HEK293T (cell line): ENCODE results near the gene TGFB1.

Experiments used
- CTCF ChIA-PET: fragments of 350-600 bp; formaldehyde crosslinking; extraction: SDS; loops from one replicate; lab custom pipeline; 2021; ENCODE audit warnings: antibody characterized with exemption, inconsistent platforms; lab: Yijun Ruan, JAX
- POLR2A ChIA-PET: fragments of 350-600 bp; formaldehyde crosslinking; extraction: SDS; loops from one replicate; lab custom pipeline; 2020; ENCODE audit warnings: antibody characterized with exemption, inconsistent platforms; lab: Yijun Ruan, JAX
- DNase-seq: peaks from one replicate; pipeline ENCODE4 v3.0.0; 2012; ENCODE audit warnings: mixed read lengths; ENCODE audit errors: extremely low spot score
- ARNT ChIP-seq: fragments of 450-650 bp; IDR thresholded peaks from 2 replicates; pipeline ENCODE4 v1.6.1; 2017; ENCODE audit warnings: mild to moderate bottlenecking
- BHLHE40 ChIP-seq: fragments of 450-650 bp; IDR thresholded peaks from 2 replicates; pipeline ENCODE4 v1.6.1; 2016; ENCODE audit warnings: mild to moderate bottlenecking, moderate library complexity, borderline replicate concordance
- CTBP1 ChIP-seq: fragments of 450-650 bp; IDR thresholded peaks from 2 replicates; pipeline ENCODE4 v1.6.1; 2016; ENCODE audit warnings: borderline replicate concordance
- ELF4 ChIP-seq: fragments of 450-650 bp; IDR thresholded peaks from 2 replicates; pipeline ENCODE4 v1.6.1; 2017; ENCODE audit warnings: antibody characterized with exemption
- FOXA1 ChIP-seq: fragments of 450-650 bp; IDR thresholded peaks from 2 replicates; pipeline ENCODE4 v1.6.1; 2016; ENCODE audit warnings: mild to moderate bottlenecking
- FOXK2 ChIP-seq: fragments of 450-650 bp; IDR thresholded peaks from 2 replicates; pipeline ENCODE4 v1.6.1; 2016; ENCODE audit warnings: mild to moderate bottlenecking
- FOXM1 ChIP-seq: fragments of 450-650 bp; IDR thresholded peaks from 2 replicates; pipeline ENCODE4 v1.6.1; 2017; ENCODE audit warnings: mild to moderate bottlenecking, borderline replicate concordance
- HDGF ChIP-seq: fragments of 450-650 bp; IDR thresholded peaks from 2 replicates; pipeline ENCODE4 v1.6.1; 2017; ENCODE audit warnings: antibody characterized with exemption, borderline replicate concordance
- L3MBTL2 ChIP-seq: fragments of 450-650 bp; conservative IDR thresholded peaks from 2 replicates; pipeline ENCODE4 v1.6.1; 2016; ENCODE audit warnings: mild to moderate bottlenecking
- LEF1 ChIP-seq: fragments of 450-650 bp; IDR thresholded peaks from 2 replicates; pipeline ENCODE4 v1.6.1; 2017; ENCODE audit warnings: mild to moderate bottlenecking, borderline replicate concordance
- NFRKB ChIP-seq: fragments of 450-650 bp; IDR thresholded peaks from 2 replicates; pipeline ENCODE4 v1.6.1; 2016; ENCODE audit warnings: mild to moderate bottlenecking, moderate library complexity
- SP1 ChIP-seq: fragments of 450-650 bp; IDR thresholded peaks from 2 replicates; pipeline ENCODE4 v1.6.1; 2017
- SUZ12 ChIP-seq: fragments of 450-650 bp; IDR thresholded peaks from 2 replicates; pipeline ENCODE4 v1.6.1; 2016; ENCODE audit warnings: mild to moderate bottlenecking
- TARDBP ChIP-seq: fragments of 450-650 bp; IDR thresholded peaks from 2 replicates; pipeline ENCODE4 v1.6.1; 2016
- ZNF384 ChIP-seq: fragments of 450-650 bp; IDR thresholded peaks from 2 replicates; pipeline ENCODE4 v1.6.1; 2016
- TF ChIP-seq, protein P1 (sequence below): fragments of 450-650 bp; IDR thresholded peaks from 2 replicates; pipeline ENCODE4 v1.6.1; 2016

The TGFB1 gene

DNA sequence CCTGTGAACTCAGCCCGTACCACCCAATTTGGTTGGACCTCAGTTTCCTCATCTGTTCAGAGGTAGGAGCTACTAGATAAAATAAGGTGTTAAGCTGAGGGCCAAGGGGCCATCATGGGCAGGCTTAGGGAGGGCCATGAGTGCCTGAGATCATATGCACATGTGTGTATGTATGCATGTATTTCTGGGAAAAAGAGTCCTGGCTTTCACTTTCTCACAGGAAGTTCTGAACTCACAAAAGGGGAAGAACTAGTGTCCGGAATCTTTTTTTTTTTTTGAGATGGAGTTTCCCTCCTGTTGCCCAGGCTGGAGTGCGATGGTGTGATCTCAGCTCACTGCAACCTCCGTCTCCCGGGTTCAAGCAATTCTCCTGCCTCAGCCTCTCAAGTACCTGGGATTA lies 18.9 kb downstream of the TGFB1 start:
- POLR2A ChIA-PET, result interaction anchor here (2.1 kb wide), 1 partner anchor 18 kb away, joined by 5 read pairs; no protein-coding TSS in a partner anchor
- DNase-seq, result no peak
- CTCF ChIA-PET, result no interaction called here
- TF ChIP-seq ZNF384 (no peak), CTBP1 (no peak), HDGF (no peak), NFRKB (no peak), TARDBP (no peak), FOXA1 (no peak), BHLHE40 (no peak), ARNT (no peak), ELF4 (no peak), FOXK2 (no peak), SP1 (no peak), FOXM1 (no peak), LEF1 (no peak), SUZ12 (no peak)
- TF ChIP-seq, protein P1, sequence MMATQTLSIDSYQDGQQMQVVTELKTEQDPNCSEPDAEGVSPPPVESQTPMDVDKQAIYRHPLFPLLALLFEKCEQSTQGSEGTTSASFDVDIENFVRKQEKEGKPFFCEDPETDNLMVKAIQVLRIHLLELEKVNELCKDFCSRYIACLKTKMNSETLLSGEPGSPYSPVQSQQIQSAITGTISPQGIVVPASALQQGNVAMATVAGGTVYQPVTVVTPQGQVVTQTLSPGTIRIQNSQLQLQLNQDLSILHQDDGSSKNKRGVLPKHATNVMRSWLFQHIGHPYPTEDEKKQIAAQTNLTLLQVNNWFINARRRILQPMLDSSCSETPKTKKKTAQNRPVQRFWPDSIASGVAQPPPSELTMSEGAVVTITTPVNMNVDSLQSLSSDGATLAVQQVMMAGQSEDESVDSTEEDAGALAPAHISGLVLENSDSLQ, result no peak

DNA sequence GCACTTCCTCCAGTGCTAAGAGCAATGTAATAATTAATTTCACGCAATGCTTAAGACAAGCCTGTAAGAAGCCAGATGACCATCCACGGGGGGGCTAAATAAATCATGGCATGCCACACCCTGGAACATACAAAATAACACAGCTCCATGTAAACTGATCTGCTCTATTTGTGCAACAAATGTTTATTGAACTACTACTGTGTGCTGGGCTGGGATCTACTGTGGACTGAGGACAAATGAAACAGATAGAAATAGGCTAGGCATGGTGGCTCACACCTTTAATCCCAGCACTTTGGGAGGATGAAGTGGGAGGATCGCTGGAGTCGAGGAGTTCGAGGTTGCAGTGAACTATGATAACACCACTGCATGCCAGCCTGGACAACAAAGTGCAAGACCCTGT lies 21.3 kb downstream of the TGFB1 start:
- POLR2A ChIA-PET, result no interaction called here
- no peak for TF ChIP-seq NFRKB
- CTCF ChIA-PET, result no interaction called here
- no peak for DNase-seq

DNA sequence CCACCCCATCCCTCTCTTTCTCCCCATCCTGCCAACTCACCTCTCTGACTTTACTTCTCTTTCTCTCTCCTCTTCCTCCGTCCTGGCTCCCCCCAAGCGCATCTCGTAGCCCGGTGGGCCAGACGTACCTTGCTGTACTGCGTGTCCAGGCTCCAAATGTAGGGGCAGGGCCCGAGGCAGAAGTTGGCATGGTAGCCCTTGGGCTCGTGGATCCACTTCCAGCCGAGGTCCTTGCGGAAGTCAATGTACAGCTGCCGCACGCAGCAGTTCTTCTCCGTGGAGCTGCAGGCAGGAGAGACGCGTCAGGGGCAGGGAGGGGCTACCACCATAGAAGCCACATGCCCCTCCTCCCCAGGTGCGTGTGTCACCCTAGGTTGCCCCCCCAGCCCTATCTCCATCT lies 21.7 kb downstream of the TGFB1 start:
- CTCF ChIA-PET, result no interaction called here
- POLR2A ChIA-PET, result no interaction called here
- TF ChIP-seq ZNF384, result no peak
- no peak for TF ChIP-seq SUZ12
- TF ChIP-seq ARNT, result no peak
- no peak for DNase-seq

DNA sequence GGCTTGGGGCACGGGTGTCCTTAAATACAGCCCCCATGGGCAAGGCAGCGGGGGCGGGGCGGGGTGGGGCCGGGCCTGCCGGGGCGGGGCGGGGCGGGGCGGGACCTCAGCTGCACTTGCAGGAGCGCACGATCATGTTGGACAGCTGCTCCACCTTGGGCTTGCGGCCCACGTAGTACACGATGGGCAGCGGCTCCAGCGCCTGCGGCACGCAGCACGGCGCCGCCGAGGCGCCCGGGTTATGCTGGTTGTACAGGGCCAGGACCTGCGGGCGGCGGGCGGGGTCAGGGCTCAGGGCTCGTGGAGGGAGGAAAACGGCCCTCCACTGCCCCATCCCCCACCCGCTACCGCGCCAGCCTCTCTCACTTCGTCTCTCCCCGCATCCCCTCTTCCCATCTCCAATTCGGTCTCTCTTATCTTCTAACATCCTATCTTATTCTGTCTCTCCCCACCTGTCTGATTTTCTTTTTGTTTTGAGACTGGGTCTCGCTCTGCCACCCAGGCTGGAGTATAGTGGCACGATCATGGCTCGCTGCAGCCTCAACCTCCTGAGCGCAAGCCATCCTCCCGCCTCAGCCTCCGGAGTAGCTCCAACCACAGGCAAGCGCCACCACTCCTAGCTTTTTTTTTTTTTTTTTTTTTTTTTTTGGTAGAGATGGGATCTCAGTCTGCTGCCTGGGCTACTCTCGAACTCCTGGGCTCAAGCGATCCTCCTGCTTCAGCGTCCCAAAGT lies 22.6 kb downstream of the TGFB1 start:
- no peak for DNase-seq
- POLR2A ChIA-PET, result no interaction called here
- TF ChIP-seq ELF4 (no peak), CTBP1 (no peak), NFRKB (no peak), TARDBP (no peak), ARNT (no peak), FOXA1 (no peak)
- CTCF ChIA-PET, result no interaction called here

DNA sequence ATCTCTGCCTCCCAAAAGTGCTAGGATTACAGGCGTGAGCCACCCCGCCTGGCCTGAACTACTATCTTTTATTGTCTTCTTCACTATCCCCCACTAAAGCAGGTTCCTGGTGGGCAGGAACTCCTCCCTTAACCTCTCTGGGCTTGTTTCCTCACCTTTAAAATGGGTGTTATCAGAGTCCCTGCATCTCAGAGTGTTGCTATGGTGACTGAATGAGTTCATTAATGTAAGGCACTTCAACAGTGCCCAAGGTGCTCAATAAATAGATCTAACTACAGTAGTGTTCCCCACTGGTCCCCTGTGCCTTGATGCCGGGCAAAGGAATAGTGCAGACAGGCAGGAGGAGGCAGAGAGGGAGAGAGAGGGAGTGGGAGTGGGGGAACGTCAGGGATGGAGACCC lies 23.2 kb downstream of the TGFB1 start:
- ChIA-PET CTCF (no interaction called here), POLR2A (no interaction called here)
- no peak for TF ChIP-seq NFRKB
- no peak for TF ChIP-seq FOXM1
- no peak for TF ChIP-seq BHLHE40
- TF ChIP-seq TARDBP, result no peak
- TF ChIP-seq SP1, result no peak
- TF ChIP-seq, protein P1, result no peak
- no peak for TF ChIP-seq L3MBTL2
- TF ChIP-seq LEF1, result no peak
- no peak for TF ChIP-seq ZNF384
- no peak for TF ChIP-seq ARNT
- TF ChIP-seq FOXK2, result no peak
- no peak for TF ChIP-seq FOXA1
- no peak for TF ChIP-seq CTBP1
- DNase-seq, result no peak

DNA sequence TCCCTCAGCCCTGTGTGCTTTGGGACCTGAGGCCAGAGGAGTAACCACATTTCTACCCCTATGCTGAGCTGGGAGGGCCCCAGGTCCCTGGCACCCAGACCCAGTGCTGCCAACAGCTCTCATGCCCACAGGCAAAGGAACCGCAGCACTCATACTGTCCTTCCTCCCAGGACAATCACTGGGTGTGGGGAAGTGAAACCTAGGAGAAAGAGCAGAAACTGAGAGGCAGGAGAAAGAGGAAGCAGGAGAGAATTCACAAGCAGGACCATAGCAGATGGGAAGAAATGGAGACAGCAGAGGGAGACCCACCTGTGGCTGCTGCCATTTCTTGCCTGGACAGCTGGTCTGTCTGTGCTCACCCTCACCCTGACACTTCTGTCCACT lies 24.9 kb downstream of the TGFB1 start:
- POLR2A ChIA-PET, result no interaction called here
- DNase-seq, result no peak
- no peak for TF ChIP-seq FOXM1
- TF ChIP-seq SP1, result no peak
- TF ChIP-seq FOXK2, result no peak
- no peak for TF ChIP-seq ARNT
- no peak for TF ChIP-seq ELF4
- no peak for TF ChIP-seq TARDBP
- TF ChIP-seq L3MBTL2, result no peak
- no peak for TF ChIP-seq HDGF
- no peak for TF ChIP-seq FOXA1
- no peak for TF ChIP-seq SUZ12
- TF ChIP-seq, protein P1, result no peak
- CTCF ChIA-PET, result no interaction called here

DNA sequence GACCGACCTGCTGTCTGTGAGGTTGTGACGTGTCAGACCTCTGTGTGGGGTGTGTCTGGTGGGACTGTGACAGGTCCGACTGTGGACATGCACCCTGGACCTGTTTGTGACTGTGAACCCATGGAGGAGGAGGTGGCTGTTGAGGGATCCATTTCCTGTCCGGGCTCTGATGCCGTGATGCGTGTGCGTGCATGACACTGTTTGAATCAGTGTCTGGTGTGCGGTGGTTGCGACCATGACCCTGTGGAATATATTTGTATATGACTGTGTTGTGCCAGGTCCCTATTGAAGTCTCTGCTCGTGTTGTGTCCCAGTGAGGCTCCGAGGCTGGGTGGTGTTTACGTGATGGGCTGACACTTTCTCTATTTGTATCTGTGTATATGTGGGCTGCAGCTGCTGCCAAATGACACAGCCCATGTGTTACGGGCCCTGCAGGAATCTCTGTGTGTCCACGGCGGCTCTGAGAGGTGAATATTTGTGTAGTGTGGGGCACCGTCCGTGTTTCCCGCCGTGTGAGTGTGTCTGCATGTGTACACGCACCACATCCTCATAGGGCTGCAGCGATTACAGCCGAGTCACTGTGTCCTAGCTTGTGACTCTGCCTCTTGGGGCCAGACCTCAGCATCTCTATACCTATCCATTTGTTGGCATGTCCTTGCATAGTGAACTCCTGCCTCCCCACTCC lies 25.4 kb downstream of the TGFB1 start:
- ChIA-PET CTCF (no interaction called here), POLR2A (no interaction called here)
- no peak for DNase-seq
- TF ChIP-seq FOXM1, result no peak
- TF ChIP-seq BHLHE40, result no peak
- TF ChIP-seq NFRKB, result no peak
- TF ChIP-seq FOXK2, result no peak
- no peak for TF ChIP-seq HDGF
- TF ChIP-seq L3MBTL2, result no peak
- no peak for TF ChIP-seq CTBP1
- no peak for TF ChIP-seq FOXA1
- TF ChIP-seq ARNT, result no peak
- TF ChIP-seq ZNF384, result no peak
- no peak for TF ChIP-seq SP1
- no peak for TF ChIP-seq TARDBP
- TF ChIP-seq LEF1, result no peak
- TF ChIP-seq ELF4, result no peak
